Endothelial cell of umbilical vein (primary cell): ENCODE data around the gene HVCN1. TPM values are rescaled to one million over a fixed set of nuclear protein-coding genes. Genes with fewer than 3 reads are reported as not detected.

Experiments used
- BruUV-seq: library from RNA; stranded (reverse); fragments of 400-500 nt; replicated peaks from 2 replicates; lab custom pipeline; 2021; lab: Mats Ljungman, UMichigan
- CTCF ChIA-PET: fragments of 300-600, 350-600 bp; sonication (Branson Sonifier 250); formaldehyde crosslinking; loops from one replicate; lab custom pipeline; 2021; ENCODE audit warnings: antibody characterized with exemption, inconsistent platforms; lab: Charles Lee
- POLR2A ChIA-PET: fragments of 300-600, 350-600 bp; sonication (Branson Sonifier 250); formaldehyde crosslinking; loops from one replicate; lab custom pipeline; 2021; ENCODE audit warnings: antibody characterized with exemption, inconsistent platforms; lab: Charles Lee
- DNase-seq: peaks from one replicate; pipeline ENCODE4 v3.0.0-alpha.2; 2011; ENCODE audit warnings: low read depth, low spot score
- FAIRE-seq: peaks from 2 replicates; lab custom pipeline; 2011; peaks lifted over from hg19 to GRCh38; lab: Jason Lieb, UNC
- H2AFZ ChIP-seq: 2 replicates; pipeline ENCODE4 v1.6.0; 2012; ENCODE audit warnings: low read depth, low read length, control low read depth, inconsistent platforms
- H3K27ac ChIP-seq: 2 replicates; pipeline ENCODE4 v1.5.1; 2011; ENCODE audit warnings: low read depth, mild to moderate bottlenecking, control low read depth, low read length, moderate library complexity; ENCODE audit not compliant: insufficient read depth
- H3K27me3 ChIP-seq, 2 experiments: 2 replicates each; pipeline versions ENCODE4 v1.6.0 to v1.6.1; 2011; ENCODE audit warnings: low read length in 2 of 2, mixed read lengths in 1 of 2; ENCODE audit not compliant: control insufficient read depth in 2 of 2, insufficient read depth in 2 of 2
- H3K36me3 ChIP-seq, 2 experiments: 2 replicates in 1 of 2; 3 replicates in 1 of 2; pipeline ENCODE4 v1.5.1; 2011; ENCODE audit warnings: low read length in 2 of 2, mild to moderate bottlenecking in 1 of 2, moderate library complexity in 1 of 2; ENCODE audit not compliant: control insufficient read depth in 2 of 2, insufficient read depth in 2 of 2; ENCODE audit errors: extremely low read depth in 1 of 2
- H3K4me1 ChIP-seq: 3 replicates; pipeline ENCODE4 v1.5.1; 2011; ENCODE audit warnings: mild to moderate bottlenecking, low read length; ENCODE audit not compliant: control insufficient read depth, insufficient read depth; ENCODE audit errors: extremely low read depth
- H3K4me2 ChIP-seq: 2 replicates; pipeline ENCODE4 v1.6.1; 2011; ENCODE audit warnings: low read length, control low read depth, mixed read lengths; ENCODE audit not compliant: insufficient read depth
- H3K4me3 ChIP-seq, 3 experiments: fragments of 200-600 bp in 1 of 3; sonication (generic), shearing (Covaris generic) in 1 of 3; replicated peaks in 1 of 3; 2 replicates each; pipeline ENCODE4 v1.5.1; 2011 to 2016; ENCODE audit warnings: control low read depth in 3 of 3, low read length in 3 of 3, mild to moderate bottlenecking in 2 of 3, inconsistent platforms in 1 of 3, low read depth in 1 of 3, moderate library complexity in 1 of 3; ENCODE audit not compliant: insufficient read depth in 1 of 3
- H3K79me2 ChIP-seq: 2 replicates; pipeline ENCODE4 v1.6.0; 2012; ENCODE audit warnings: low read length, inconsistent platforms; ENCODE audit not compliant: control insufficient read depth, insufficient read depth
- H3K9ac ChIP-seq: replicated peaks from 2 replicates; pipeline ENCODE3; 2011; ENCODE audit warnings: low read length, control low read depth; ENCODE audit not compliant: insufficient read depth; ENCODE audit errors: extremely low read depth
- H3K9me1 ChIP-seq: replicated peaks from 3 replicates; pipeline ENCODE4 v1.6.0; 2011; ENCODE audit warnings: mild to moderate bottlenecking, low read length; ENCODE audit not compliant: control insufficient read depth, insufficient read depth; ENCODE audit errors: extremely low read depth
- H3K9me3 ChIP-seq: replicated peaks from 2 replicates; pipeline ENCODE4 v1.5.1; 2012; ENCODE audit warnings: low read length, inconsistent platforms; ENCODE audit not compliant: control insufficient read depth, insufficient read depth
- H4K20me1 ChIP-seq: replicated peaks from 2 replicates; pipeline ENCODE3; 2011; ENCODE audit warnings: mild to moderate bottlenecking, low read length; ENCODE audit not compliant: control insufficient read depth, insufficient read depth; ENCODE audit errors: extremely low read depth
- CTCF ChIP-seq, 2 donors: IDR thresholded peaks; 1 replicate in 1 of 2; 2 replicates in 1 of 2; pipeline ENCODE4 v1.5.1; 2011; ENCODE audit warnings: low read length in 2 of 2, mild to moderate bottlenecking in 2 of 2, moderate library complexity in 2 of 2, control low read depth in 1 of 2, inconsistent platforms in 1 of 2, low read depth in 1 of 2; ENCODE audit not compliant: insufficient read depth in 1 of 2; ENCODE audit errors: extremely low read depth in 1 of 2
- EZH2 ChIP-seq: IDR thresholded peaks from 2 replicates; pipeline ENCODE4 v1.6.1; 2012; ENCODE audit warnings: borderline replicate concordance, low read depth, mild to moderate bottlenecking, moderate library complexity, low read length, inconsistent platforms; ENCODE audit not compliant: severe bottlenecking
- FOS ChIP-seq: IDR thresholded peaks from 2 replicates; pipeline ENCODE4 v1.6.1; 2011; ENCODE audit warnings: mild to moderate bottlenecking, low read length, moderate library complexity, borderline replicate concordance; ENCODE audit not compliant: insufficient read depth
- GATA2 ChIP-seq: IDR thresholded peaks from 2 replicates; pipeline ENCODE4 v1.7.0; 2011; ENCODE audit warnings: low read depth, mild to moderate bottlenecking, moderate library complexity, mixed read lengths, low read length; ENCODE audit not compliant: insufficient read length, insufficient read depth
- JUN ChIP-seq: IDR thresholded peaks from 2 replicates; pipeline ENCODE4 v1.6.1; 2011; ENCODE audit warnings: borderline replicate concordance, low read depth; ENCODE audit not compliant: insufficient read length, insufficient read depth
- MYC ChIP-seq: IDR thresholded peaks from one replicate; pipeline ENCODE4 v1.6.1; 2011; ENCODE audit warnings: mild to moderate bottlenecking, low read depth, low read length
- POLR2A ChIP-seq: IDR thresholded peaks from 2 replicates; pipeline ENCODE4 v1.6.1; 2012; ENCODE audit warnings: low read depth, mild to moderate bottlenecking, control low read depth, low read length
- POLR2AphosphoS5 ChIP-seq: IDR thresholded peaks from 2 replicates; pipeline ENCODE4 v1.6.1; 2012; ENCODE audit warnings: low read depth, mild to moderate bottlenecking, control low read depth, low read length, moderate library complexity; ENCODE audit not compliant: insufficient read depth
- dilution Hi-C: fragments of 300-500 bp; cut with MboI; formaldehyde crosslinking; loops from one replicate; pipeline ENCODE4 v1.15.0; 2019; ENCODE audit warnings: low sequenced_read_pairs; ENCODE audit not compliant: extremely low pct_ligation_motif_present
- intact Hi-C: fragments of 100-400 bp; cut with micrococcal nuclease; formaldehyde crosslinking; loops from one replicate; pipeline ENCODE4 v1.10.0; 2022
- polyA plus RNA-seq, 4 experiments: library from polyadenylated mRNA; depleted of rRNA in 3 of 4; stranded (reverse) in 3 of 4; unstranded in 1 of 4; fragments of >200 nt; gene quantifications; 2 replicates each; pipeline versions ENCODE4 v1.2.1 to v1.2.3, GENCODE V29; 2011 to 2012; ENCODE audit warnings: missing spikeins in 1 of 4
- total RNA-seq: library from RNA; stranded (reverse); gene quantifications from 2 replicates; pipeline ENCODE4 v1.2.3, GENCODE V29; 2021
- TF ChIP-seq, protein P1 (sequence below): IDR thresholded peaks from 2 replicates; pipeline ENCODE4 v1.6.1; 2011; ENCODE audit not compliant: insufficient read depth, insufficient read length

The HVCN1 gene
- total and polyA plus RNA-seq, 2 donors (not counting 3 experiments of a cell fraction or from before 2014, with no cell fraction given): 3.7 to 8.4 TPM

DNA sequence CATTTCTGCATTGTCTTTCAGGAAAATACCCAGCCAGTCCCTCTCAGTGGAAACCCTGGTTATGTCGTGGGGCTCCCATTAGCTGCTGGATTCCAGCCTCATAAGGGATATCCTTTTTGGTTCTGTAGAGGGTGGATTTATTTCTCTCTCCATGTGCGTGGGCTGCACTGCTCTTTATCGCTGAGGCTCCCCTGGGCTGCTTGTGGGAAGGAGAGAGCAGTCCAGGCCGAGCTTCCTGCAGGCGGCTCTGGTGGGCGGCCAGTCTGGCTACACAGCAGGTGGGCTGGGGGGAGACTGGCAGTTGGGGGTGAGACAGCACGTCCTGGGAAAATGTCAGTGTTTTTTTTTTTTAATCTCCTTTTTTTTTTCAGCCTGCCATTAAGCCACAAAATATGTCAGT is 47.4 kb downstream of the HVCN1 start:
- no peaks in the 10 kb centered on the region for H3K79me2 ChIP-seq
- H3K4me3 ChIP-seq: no peak overlapping the region
- H3K9me3 ChIP-seq: no peaks in the 10 kb centered on the region
- H3K27ac ChIP-seq: no peak overlapping the region
- BruUV-seq: no TSS peak
- CTCF ChIA-PET: no interaction called here
- no peak for DNase-seq
- dilution Hi-C loops: no loop called here
- no peak for FAIRE-seq
- H3K36me3 ChIP-seq: no peaks in the 10 kb centered on the region
- H3K27me3 ChIP-seq: no peaks in the 10 kb centered on the region
- TF ChIP-seq EZH2: no peak
- TF ChIP-seq, protein P1, sequence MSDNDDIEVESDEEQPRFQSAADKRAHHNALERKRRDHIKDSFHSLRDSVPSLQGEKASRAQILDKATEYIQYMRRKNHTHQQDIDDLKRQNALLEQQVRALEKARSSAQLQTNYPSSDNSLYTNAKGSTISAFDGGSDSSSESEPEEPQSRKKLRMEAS: no peak
- TF ChIP-seq POLR2AphosphoS5: no peak
- no peak for TF ChIP-seq GATA2
- no peak for TF ChIP-seq MYC
- TF ChIP-seq POLR2A: no peak
- no peak for TF ChIP-seq JUN
- no peak for TF ChIP-seq FOS
- no peak for TF ChIP-seq CTCF (IDR thresholded peaks at IDR 0.05; ENCODE audit: extremely low read depth in 1 of 2, insufficient read depth in 1 of 2, low read depth in 1 of 2, low read length in 2 of 2)
- no peaks in the 10 kb centered on the region for H3K4me1 ChIP-seq
- POLR2A ChIA-PET: no interaction called here
- H3K9ac ChIP-seq: no peak overlapping the region
- no peaks in the 10 kb centered on the region for H3K9me1 ChIP-seq
- no peaks in the 10 kb centered on the region for H4K20me1 ChIP-seq
- no peak overlapping the region for H3K4me2 ChIP-seq
- intact Hi-C loops: no loop called here
- no peak overlapping the region for H2AFZ ChIP-seq
